HepG2 (cell line): Measurements from ENCODE around the gene PSMB11. TPM values are rescaled to one million over a fixed set of nuclear protein-coding genes. Genes with fewer than 3 reads are reported as not detected.

ENCODE experiments used
- BHLHE40 ChIP-seq: IDR thresholded peaks from 2 replicates; pipeline ENCODE4 v1.6.1; 2011; ENCODE audit warnings: low read length, improper control_type of control experiment
- HNRNPH1 ChIP-seq: fragments of 200-400 bp; formaldehyde crosslinking; optimal IDR thresholded peaks from 2 replicates; pipeline ENCODE3; 2017; ENCODE audit warnings: mild to moderate bottlenecking, low read depth, low read length
- KDM5A ChIP-seq: fragments of 200-600 bp; sonication (generic); IDR thresholded peaks from 2 replicates; pipeline ENCODE4 v1.7.0; 2018; ENCODE audit warnings: antibody characterized with exemption, mild to moderate bottlenecking, low read length, borderline replicate concordance
- MTF2 ChIP-seq: sonication (generic); formaldehyde crosslinking; IDR thresholded peaks from 2 replicates; pipeline ENCODE4 v1.5.0; 2020; ENCODE audit warnings: missing genetic modification reagents, borderline replicate concordance
- NCOA2 ChIP-seq: sonication (generic); formaldehyde crosslinking; IDR thresholded peaks from 2 replicates; pipeline ENCODE4 v1.8.0; 2022; ENCODE audit warnings: inconsistent platforms
- NFKBIZ ChIP-seq: IDR thresholded peaks from 2 replicates; pipeline ENCODE4 v1.6.1; 2018; ENCODE audit warnings: missing genetic modification reagents, missing compliant biosample characterization
- NR2F1 ChIP-seq, 2 experiments: fragments of 450-650 bp in 1 of 2; formaldehyde crosslinking in 1 of 2; IDR thresholded peaks; 2 replicates each; pipeline versions ENCODE4 v1.5.0 to v1.6.1; 2016 to 2020; ENCODE audit warnings: mild to moderate bottlenecking in 1 of 2, missing compliant biosample characterization in 1 of 2, missing genetic modification reagents in 1 of 2, moderate library complexity in 1 of 2
- PHB2 ChIP-seq: fragments of 450-650 bp; IDR thresholded peaks from 2 replicates; pipeline ENCODE4 v1.6.1; 2018; ENCODE audit not compliant: partially characterized antibody
- STAT5B ChIP-seq: sonication (generic); formaldehyde crosslinking; IDR thresholded peaks from 2 replicates; pipeline ENCODE4 v1.4.0; 2020; ENCODE audit warnings: missing genetic modification reagents
- ZIK1 ChIP-seq: sonication (generic); formaldehyde crosslinking; IDR thresholded peaks from 2 replicates; pipeline ENCODE4 v1.5.0; 2020; ENCODE audit warnings: mild to moderate bottlenecking, low read depth, missing genetic modification reagents, borderline replicate concordance
- ZNF350 ChIP-seq: sonication (generic); formaldehyde crosslinking; IDR thresholded peaks from 2 replicates; pipeline ENCODE4 v1.4.0; 2020; ENCODE audit warnings: mild to moderate bottlenecking, low read depth, missing genetic modification reagents, borderline replicate concordance
- ZNF530 ChIP-seq: sonication (generic); formaldehyde crosslinking; IDR thresholded peaks from 2 replicates; pipeline ENCODE4 v1.5.0; 2020; ENCODE audit warnings: low read depth, mild to moderate bottlenecking, missing genetic modification reagents
- ZNF782 ChIP-seq: sonication (generic); formaldehyde crosslinking; IDR thresholded peaks from 2 replicates; pipeline ENCODE4 v1.4.0; 2020; ENCODE audit warnings: missing genetic modification reagents, mild to moderate bottlenecking, borderline replicate concordance
- polyA plus RNA-seq, 8 experiments: library from polyadenylated mRNA; depleted of rRNA in 3 of 8; stranded (reverse) in 7 of 8; unstranded in 1 of 8; fragments of >200 nt; fragmentation: Illumina TruSeq in 4 of 8; extraction: Trizol in 4 of 8; gene quantifications; 2 replicates each; pipeline versions ENCODE4 v1.2.1 to v1.2.3, GENCODE V29; 2011 to 2016; ENCODE audit warnings: low read depth in 4 of 8, missing spikeins in 1 of 8, mixed read lengths in 1 of 8; ENCODE audit not compliant: insufficient read depth in 1 of 8
- total RNA-seq, 5 experiments: library from RNA; depleted of rRNA; stranded (reverse); fragments of >200 nt; fragmentation: Illumina TruSeq; extraction: Trizol; gene quantifications; 2 replicates each; pipeline ENCODE4 v1.2.3, GENCODE V29; 2016; ENCODE audit warnings: low read depth in 1 of 5
- TF ChIP-seq, protein P1 (sequence below): sonication (generic); formaldehyde crosslinking; IDR thresholded peaks from 2 replicates; pipeline ENCODE4 v1.5.0; 2020; ENCODE audit warnings: missing genetic modification reagents
- TF ChIP-seq, protein P2 (sequence below): sonication (generic); formaldehyde crosslinking; IDR thresholded peaks from 2 replicates; pipeline ENCODE4 v1.5.1; 2020; ENCODE audit warnings: mild to moderate bottlenecking, missing genetic modification reagents, moderate library complexity
- TF ChIP-seq, protein P3 (sequence below): sonication (generic); formaldehyde crosslinking; IDR thresholded peaks from 2 replicates; pipeline ENCODE4 v1.5.0; 2020; ENCODE audit warnings: mild to moderate bottlenecking, low read depth, missing genetic modification reagents, borderline replicate concordance
- TF ChIP-seq, protein P4 (sequence below): sonication (generic); formaldehyde crosslinking; IDR thresholded peaks from 2 replicates; pipeline ENCODE4 v1.8.0; 2022; ENCODE audit warnings: mild to moderate bottlenecking, missing genetic modification reagents, borderline replicate concordance
- TF ChIP-seq, protein P5 (sequence below): IDR thresholded peaks from 2 replicates; pipeline ENCODE4 v1.6.1; 2016; ENCODE audit warnings: missing compliant biosample characterization, missing genetic modification reagents, borderline replicate concordance

Gene PSMB11
- total and polyA plus RNA-seq, 2 of the 13 experiments (the other 11 are each of a cell fraction or from before 2014, with no cell fraction given), result not detected

DNA sequence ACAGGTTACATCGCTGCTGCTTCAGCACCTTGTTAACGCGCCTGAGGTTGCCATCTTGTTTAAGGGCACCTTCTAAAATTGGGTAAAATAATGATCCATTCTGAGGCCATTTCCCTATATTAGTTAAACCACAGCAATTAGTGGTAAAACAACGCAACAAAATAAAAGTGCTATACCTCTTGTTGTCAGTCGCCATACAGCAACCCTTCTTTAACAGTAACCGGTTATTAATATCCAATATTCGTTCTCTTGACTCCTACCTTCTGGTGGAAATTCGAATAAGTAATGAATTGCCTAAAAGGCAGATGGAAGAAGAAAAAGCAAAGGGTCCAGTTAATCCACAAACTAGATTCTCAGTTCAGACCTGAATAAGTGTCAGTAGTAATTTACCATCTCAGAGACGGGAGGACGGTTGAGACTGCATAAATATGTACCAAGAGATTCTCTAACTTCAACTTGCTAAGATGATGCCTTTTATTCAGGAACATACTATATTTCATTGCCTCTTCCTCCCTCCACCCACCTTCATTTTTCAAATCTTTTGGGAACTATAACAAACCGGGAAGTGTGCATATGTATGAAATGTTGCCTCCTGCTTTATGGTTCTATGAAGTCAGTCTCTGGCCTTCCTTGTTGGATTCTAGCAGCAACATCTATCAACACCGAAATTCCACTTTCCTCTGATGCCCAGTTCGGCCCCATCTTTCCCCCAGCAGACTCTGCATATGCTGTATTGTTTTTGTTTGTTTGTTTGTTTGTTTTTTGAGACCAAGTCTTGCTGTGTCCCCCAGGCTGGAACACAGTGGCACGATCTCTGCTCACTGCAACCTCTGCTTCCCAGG, 6.5 kb upstream of the PSMB11 start (continued):
- no peak for TF ChIP-seq STAT5B (CRISPR knock-in tag)
- no peak for TF ChIP-seq ZNF530 (CRISPR knock-in tag)
- TF ChIP-seq ZNF782 (CRISPR knock-in tag), result no peak
- no peak for TF ChIP-seq ZNF350 (CRISPR knock-in tag)
- no peak; the same call in 1 of the 2 replicates for TF ChIP-seq NFKBIZ (CRISPR knock-in tag)
- no peak for TF ChIP-seq BHLHE40
- TF ChIP-seq, protein P1, sequence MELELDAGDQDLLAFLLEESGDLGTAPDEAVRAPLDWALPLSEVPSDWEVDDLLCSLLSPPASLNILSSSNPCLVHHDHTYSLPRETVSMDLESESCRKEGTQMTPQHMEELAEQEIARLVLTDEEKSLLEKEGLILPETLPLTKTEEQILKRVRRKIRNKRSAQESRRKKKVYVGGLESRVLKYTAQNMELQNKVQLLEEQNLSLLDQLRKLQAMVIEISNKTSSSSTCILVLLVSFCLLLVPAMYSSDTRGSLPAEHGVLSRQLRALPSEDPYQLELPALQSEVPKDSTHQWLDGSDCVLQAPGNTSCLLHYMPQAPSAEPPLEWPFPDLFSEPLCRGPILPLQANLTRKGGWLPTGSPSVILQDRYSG (CRISPR knock-in tag), result no peak
- TF ChIP-seq, protein P2, sequence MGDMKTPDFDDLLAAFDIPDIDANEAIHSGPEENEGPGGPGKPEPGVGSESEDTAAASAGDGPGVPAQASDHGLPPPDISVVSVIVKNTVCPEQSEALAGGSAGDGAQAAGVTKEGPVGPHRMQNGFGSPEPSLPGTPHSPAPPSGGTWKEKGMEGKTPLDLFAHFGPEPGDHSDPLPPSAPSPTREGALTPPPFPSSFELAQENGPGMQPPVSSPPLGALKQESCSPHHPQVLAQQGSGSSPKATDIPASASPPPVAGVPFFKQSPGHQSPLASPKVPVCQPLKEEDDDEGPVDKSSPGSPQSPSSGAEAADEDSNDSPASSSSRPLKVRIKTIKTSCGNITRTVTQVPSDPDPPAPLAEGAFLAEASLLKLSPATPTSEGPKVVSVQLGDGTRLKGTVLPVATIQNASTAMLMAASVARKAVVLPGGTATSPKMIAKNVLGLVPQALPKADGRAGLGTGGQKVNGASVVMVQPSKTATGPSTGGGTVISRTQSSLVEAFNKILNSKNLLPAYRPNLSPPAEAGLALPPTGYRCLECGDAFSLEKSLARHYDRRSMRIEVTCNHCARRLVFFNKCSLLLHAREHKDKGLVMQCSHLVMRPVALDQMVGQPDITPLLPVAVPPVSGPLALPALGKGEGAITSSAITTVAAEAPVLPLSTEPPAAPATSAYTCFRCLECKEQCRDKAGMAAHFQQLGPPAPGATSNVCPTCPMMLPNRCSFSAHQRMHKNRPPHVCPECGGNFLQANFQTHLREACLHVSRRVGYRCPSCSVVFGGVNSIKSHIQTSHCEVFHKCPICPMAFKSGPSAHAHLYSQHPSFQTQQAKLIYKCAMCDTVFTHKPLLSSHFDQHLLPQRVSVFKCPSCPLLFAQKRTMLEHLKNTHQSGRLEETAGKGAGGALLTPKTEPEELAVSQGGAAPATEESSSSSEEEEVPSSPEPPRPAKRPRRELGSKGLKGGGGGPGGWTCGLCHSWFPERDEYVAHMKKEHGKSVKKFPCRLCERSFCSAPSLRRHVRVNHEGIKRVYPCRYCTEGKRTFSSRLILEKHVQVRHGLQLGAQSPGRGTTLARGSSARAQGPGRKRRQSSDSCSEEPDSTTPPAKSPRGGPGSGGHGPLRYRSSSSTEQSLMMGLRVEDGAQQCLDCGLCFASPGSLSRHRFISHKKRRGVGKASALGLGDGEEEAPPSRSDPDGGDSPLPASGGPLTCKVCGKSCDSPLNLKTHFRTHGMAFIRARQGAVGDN (CRISPR knock-in tag), result no peak
- no peak for TF ChIP-seq HNRNPH1
- TF ChIP-seq, protein P3, sequence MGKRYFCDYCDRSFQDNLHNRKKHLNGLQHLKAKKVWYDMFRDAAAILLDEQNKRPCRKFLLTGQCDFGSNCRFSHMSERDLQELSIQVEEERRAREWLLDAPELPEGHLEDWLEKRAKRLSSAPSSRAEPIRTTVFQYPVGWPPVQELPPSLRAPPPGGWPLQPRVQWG (CRISPR knock-in tag), result no peak
- TF ChIP-seq ZIK1 (CRISPR knock-in tag), result no peak
- no peak for TF ChIP-seq NCOA2
- TF ChIP-seq PHB2, result no peak
- TF ChIP-seq, protein P4, sequence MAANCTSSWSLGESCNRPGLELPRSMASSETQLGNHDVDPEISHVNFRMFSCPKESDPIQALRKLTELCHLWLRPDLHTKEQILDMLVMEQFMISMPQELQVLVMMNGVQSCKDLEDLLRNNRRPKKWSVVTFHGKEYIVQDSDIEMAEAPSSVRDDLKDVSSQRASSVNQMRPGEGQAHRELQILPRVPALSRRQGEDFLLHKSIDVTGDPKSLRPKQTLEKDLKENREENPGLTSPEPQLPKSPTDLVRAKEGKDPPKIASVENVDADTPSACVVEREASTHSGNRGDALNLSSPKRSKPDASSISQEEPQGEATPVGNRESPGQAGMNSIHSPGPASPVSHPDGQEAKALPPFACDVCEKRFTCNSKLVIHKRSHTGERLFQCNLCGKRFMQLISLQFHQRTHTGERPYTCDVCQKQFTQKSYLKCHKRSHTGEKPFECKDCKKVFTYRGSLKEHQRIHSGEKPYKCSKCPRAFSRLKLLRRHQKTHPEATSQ (CRISPR knock-in tag), result no peak
- no peak for TF ChIP-seq KDM5A
- TF ChIP-seq, protein P5, sequence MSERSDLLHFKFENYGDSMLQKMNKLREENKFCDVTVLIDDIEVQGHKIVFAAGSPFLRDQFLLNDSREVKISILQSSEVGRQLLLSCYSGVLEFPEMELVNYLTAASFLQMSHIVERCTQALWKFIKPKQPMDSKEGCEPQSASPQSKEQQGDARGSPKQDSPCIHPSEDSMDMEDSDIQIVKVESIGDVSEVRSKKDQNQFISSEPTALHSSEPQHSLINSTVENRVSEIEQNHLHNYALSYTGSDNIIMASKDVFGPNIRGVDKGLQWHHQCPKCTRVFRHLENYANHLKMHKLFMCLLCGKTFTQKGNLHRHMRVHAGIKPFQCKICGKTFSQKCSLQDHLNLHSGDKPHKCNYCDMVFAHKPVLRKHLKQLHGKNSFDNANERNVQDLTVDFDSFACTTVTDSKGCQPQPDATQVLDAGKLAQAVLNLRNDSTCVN (CRISPR knock-in tag), result no peak
- TF ChIP-seq NR2F1 (CRISPR knock-in tag; IDR thresholded peaks at IDR 0.05), result no peak
- TF ChIP-seq MTF2 (CRISPR knock-in tag), result 0 out of 2 replicates have a peak, but pooled peaks have one; percentile 26
